IgD-negative memory B cell (primary cell): ENCODE measurements around the gene APOC3. TPM values are rescaled to one million over a fixed set of nuclear protein-coding genes. Genes with fewer than 3 reads are reported as not detected.

Experiments
- H3K27ac Mint-ChIP-seq, 3 donors: one replicate each; pipeline ENCODE4 v1.8.0; 2020 to 2022; ENCODE audit warnings: mild to moderate bottlenecking in 3 of 3, mixed read lengths in 3 of 3, moderate library complexity in 1 of 3
- H3K27me3 Mint-ChIP-seq: one replicate; pipeline ENCODE4 v1.8.0; 2021; ENCODE audit warnings: mixed read lengths
- H3K36me3 Mint-ChIP-seq: one replicate; pipeline ENCODE4 v1.8.0; 2020; ENCODE audit warnings: mild to moderate bottlenecking, mixed read lengths
- H3K4me1 Mint-ChIP-seq, 3 donors: one replicate each; pipeline ENCODE4 v1.8.0; 2020 to 2022; ENCODE audit warnings: mixed read lengths in 3 of 3, mild to moderate bottlenecking in 1 of 3
- H3K4me3 Mint-ChIP-seq, 4 donors: one replicate each; pipeline ENCODE4 v1.8.0; 2020 to 2022; ENCODE audit warnings: mild to moderate bottlenecking in 4 of 4, mixed read lengths in 4 of 4, moderate library complexity in 3 of 4
- H3K9me3 Mint-ChIP-seq, 3 donors: one replicate each; pipeline ENCODE4 v1.8.0; 2020 to 2021; ENCODE audit warnings: mixed read lengths in 3 of 3, mild to moderate bottlenecking in 1 of 3
- polyA plus RNA-seq: library from polyadenylated mRNA; unstranded; fragments of 300-500 nt; fragmentation: Illumina TruSeq; gene quantifications from one replicate; pipeline ENCODE4 v1.2.3, GENCODE V29; 2021

Gene APOC3
- polyA plus RNA-seq, 1 donor from 2014 or later: not detected

DNA sequence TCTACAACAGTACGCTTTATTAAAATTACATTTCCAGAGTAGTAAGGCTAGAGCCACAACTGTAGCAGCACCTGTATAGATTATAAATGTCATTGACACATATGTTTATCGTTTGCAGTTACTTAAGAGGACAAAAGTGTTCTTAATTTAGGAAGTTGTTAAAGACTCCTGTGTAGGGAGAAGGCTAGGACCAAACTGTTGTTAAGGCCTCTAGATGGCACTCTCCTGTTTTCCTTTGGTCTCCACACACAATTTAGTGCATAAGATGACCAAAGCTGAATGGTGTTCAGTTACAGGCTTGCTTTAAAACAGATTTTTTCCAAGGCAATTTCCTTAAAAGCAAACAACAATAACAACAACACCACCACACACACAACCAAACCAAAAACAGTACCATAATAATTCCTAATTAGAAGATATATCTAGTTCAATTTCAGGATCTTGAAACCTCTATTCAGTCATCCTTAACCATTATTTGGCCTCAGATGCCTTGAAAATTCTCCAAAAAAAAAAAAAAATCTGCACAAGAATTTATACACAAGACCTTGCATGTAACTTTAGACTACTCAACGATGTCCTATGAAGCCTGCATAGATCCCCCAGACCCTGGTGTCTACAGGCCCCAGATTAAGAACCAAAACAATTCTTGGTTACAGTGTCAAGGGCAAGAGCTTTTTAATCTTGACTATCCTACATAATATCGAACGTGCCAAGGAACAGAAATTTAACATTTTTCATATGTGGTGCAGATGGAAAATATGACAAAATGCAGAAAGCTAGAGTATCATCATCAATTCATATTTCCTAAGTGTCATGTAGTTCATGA, 50.3 kb downstream of the APOC3 start:
- no peaks in the 10 kb centered on the region for H3K9me3 Mint-ChIP-seq
- peak overlapping the region in 2 of 3 donors; percentile 27 to 65 for H3K27ac Mint-ChIP-seq
- H3K27me3 Mint-ChIP-seq: no peaks in the 10 kb centered on the region
- no peaks in the 10 kb centered on the region for H3K36me3 Mint-ChIP-seq
- H3K4me1 Mint-ChIP-seq: peaks cover 9 to 14% (median 11%) of the 10 kb centered on the region in 3 donors
- H3K4me3 Mint-ChIP-seq: no peak overlapping the region

DNA sequence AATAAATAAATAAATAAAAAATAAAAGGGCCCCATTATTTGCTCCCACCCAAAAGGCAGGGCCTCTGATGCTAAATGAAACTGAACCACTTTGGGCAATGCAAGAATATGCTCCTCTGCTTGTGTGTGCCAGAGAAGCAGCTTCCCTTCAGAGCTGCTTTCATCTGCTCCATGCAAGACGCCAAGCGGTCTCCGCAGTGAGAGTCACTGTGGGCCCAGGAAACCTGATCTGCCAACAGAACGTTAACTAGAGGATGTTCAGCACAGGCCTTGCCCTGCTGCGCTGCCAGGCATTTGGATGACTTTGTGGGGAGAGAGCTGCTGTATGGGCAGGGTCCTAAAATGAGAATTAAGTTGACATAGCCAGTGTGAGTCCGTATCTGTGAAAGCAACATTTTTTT, 51.4 kb downstream of the APOC3 start:
- H3K27ac Mint-ChIP-seq: peak overlapping the region in 1 of 3 donors; percentile 82
- no peaks in the 10 kb centered on the region for H3K9me3 Mint-ChIP-seq
- peaks cover 9 to 14% (median 11%) of the 10 kb centered on the region in 3 donors for H3K4me1 Mint-ChIP-seq
- no peaks in the 10 kb centered on the region for H3K27me3 Mint-ChIP-seq
- H3K4me3 Mint-ChIP-seq: no peak overlapping the region
- H3K36me3 Mint-ChIP-seq: no peaks in the 10 kb centered on the region

DNA sequence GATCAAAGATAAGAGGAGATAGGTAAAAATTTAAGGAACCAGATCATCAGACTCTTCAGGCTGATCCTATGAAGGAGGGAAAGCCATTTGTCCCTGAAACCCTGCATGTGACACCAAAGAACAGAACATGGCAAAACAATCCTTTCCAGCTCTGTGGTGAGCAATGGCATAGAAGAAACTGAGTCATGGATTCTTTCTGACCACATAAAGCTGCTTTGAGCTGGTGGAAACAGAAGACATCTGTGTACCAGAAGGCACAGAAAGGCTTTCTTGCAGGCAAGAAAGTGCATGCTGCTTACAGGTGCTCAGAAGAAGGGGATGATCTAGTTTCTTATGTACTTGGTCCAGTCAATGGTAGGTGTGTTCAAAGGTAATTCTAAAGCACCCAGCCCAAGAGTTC, 52.7 kb downstream of the APOC3 start:
- H3K27ac Mint-ChIP-seq: no peak overlapping the region
- H3K4me3 Mint-ChIP-seq: no peak overlapping the region
- peaks cover 9 to 14% (median 11%) of the 10 kb centered on the region in 3 donors for H3K4me1 Mint-ChIP-seq
- no peaks in the 10 kb centered on the region for H3K9me3 Mint-ChIP-seq
- no peaks in the 10 kb centered on the region for H3K27me3 Mint-ChIP-seq
- no peaks in the 10 kb centered on the region for H3K36me3 Mint-ChIP-seq

Other genes with a start within 250 kb of the APOC3 start
- gene BUD13, start 56.9 kb upstream of the APOC3 start, polyA plus RNA-seq: 16.5 TPM
- gene ZPR1, start 41.9 kb upstream of the APOC3 start, polyA plus RNA-seq: 56.3 TPM
- gene APOA5, start 38.0 kb upstream of the APOC3 start, polyA plus RNA-seq: not detected
- not detected for gene APOA4, start 6.6 kb upstream of the APOC3 start, polyA plus RNA-seq
- gene APOA1, start 7.7 kb downstream of the APOC3 start, polyA plus RNA-seq: not detected